GM23338 (cell line): ENCODE data around the gene PDSS2. TPM values are rescaled to one million over a fixed set of nuclear protein-coding genes. Genes with fewer than 3 reads are reported as not detected.

Experiments used
- ATAC-seq: fragments of 200-7000 bp; cut with Tn5 transposase; 3 replicates; pipeline ENCODE4 v1.9.1; 2020
- DNase-seq: peaks from one replicate; pipeline ENCODE4 v3.0.0-alpha.2; 2015; ENCODE audit warnings: low spot score
- H2AFZ ChIP-seq: fragments of 200-600 bp; sonication (generic); 2 replicates; pipeline ENCODE4 v1.8.0; 2016; ENCODE audit warnings: antibody characterized with exemption, mild to moderate bottlenecking, moderate library complexity
- H3F3A ChIP-seq: fragments of 200-600 bp; sonication (generic); replicated peaks from 2 replicates; pipeline ENCODE4 v1.8.0; 2017; ENCODE audit warnings: antibody characterized with exemption, mixed run types, low read depth
- H3K27ac ChIP-seq: fragments of 200-600 bp; sonication (generic); 2 replicates; pipeline ENCODE4 v1.6.1; 2016; ENCODE audit warnings: low read depth
- H3K27me3 ChIP-seq: fragments of 200-600 bp; sonication (generic); 2 replicates; pipeline ENCODE4 v1.8.0; 2016; ENCODE audit warnings: mild to moderate bottlenecking, mixed run types, moderate library complexity; ENCODE audit not compliant: insufficient read depth
- H3K36me3 ChIP-seq: fragments of 200-600 bp; sonication (generic); 2 replicates; pipeline ENCODE4 v1.8.0; 2016; ENCODE audit warnings: mild to moderate bottlenecking; ENCODE audit not compliant: insufficient read depth
- H3K4me1 ChIP-seq: fragments of 200-600 bp; sonication (generic); 2 replicates; pipeline ENCODE4 v1.8.0; 2016; ENCODE audit warnings: mild to moderate bottlenecking, moderate library complexity; ENCODE audit not compliant: insufficient read depth
- H3K4me2 ChIP-seq: fragments of 200-600 bp; sonication (generic); 2 replicates; pipeline ENCODE4 v1.7.1; 2017; ENCODE audit warnings: mixed run types
- H3K4me3 ChIP-seq: fragments of 200-600 bp; sonication (generic); 2 replicates; pipeline ENCODE4 v1.6.1; 2016; ENCODE audit warnings: mixed run types
- H3K79me2 ChIP-seq: fragments of 200-600 bp; sonication (generic); replicated peaks from 2 replicates; pipeline ENCODE4 v1.8.0; 2017; ENCODE audit warnings: mild to moderate bottlenecking; ENCODE audit not compliant: insufficient read depth
- H3K9me2 ChIP-seq: fragments of 200-600 bp; sonication (generic); 2 replicates; pipeline ENCODE4 v1.8.0; 2017; ENCODE audit not compliant: insufficient read depth
- H4K20me1 ChIP-seq: fragments of 200-600 bp; sonication (generic); replicated peaks from 2 replicates; pipeline ENCODE4 v1.8.0; 2017; ENCODE audit warnings: mild to moderate bottlenecking; ENCODE audit not compliant: insufficient read depth
- H3K27ac Mint-ChIP-seq: 2 replicates; pipeline ENCODE4 v1.8.0; 2020; ENCODE audit warnings: inconsistent platforms, mild to moderate bottlenecking, moderate library complexity, mixed read lengths
- H3K27me3 Mint-ChIP-seq: 3 replicates; pipeline ENCODE4 v1.8.0; 2022; ENCODE audit warnings: low read depth, mild to moderate bottlenecking, moderate library complexity, mixed read lengths, inconsistent platforms; ENCODE audit not compliant: insufficient read depth, poor library complexity
- H3K36me3 Mint-ChIP-seq: 3 replicates; pipeline ENCODE4 v1.8.0; 2021; ENCODE audit warnings: low read depth, mild to moderate bottlenecking, inconsistent platforms, moderate library complexity, mixed read lengths
- H3K4me1 Mint-ChIP-seq: 3 replicates; pipeline ENCODE4 v1.8.0; 2020; ENCODE audit warnings: mild to moderate bottlenecking, inconsistent platforms, mixed read lengths
- H3K4me3 Mint-ChIP-seq: 3 replicates; pipeline ENCODE4 v1.8.0; 2021; ENCODE audit warnings: moderate library complexity, mild to moderate bottlenecking, inconsistent platforms, mixed read lengths
- H3K9me3 Mint-ChIP-seq: 3 replicates; pipeline ENCODE4 v1.8.0; 2020; ENCODE audit warnings: moderate library complexity, mild to moderate bottlenecking, inconsistent platforms, mixed read lengths
- EZH2phosphoT487 ChIP-seq: fragments of 200-600 bp; sonication (generic); IDR thresholded peaks from one replicate; pipeline ENCODE4 v1.8.1; 2018; ENCODE audit warnings: antibody characterized with exemption; ENCODE audit not compliant: unreplicated experiment
- JUNB ChIP-seq: IDR thresholded peaks from one replicate; pipeline ENCODE4 v1.6.1; 2016; ENCODE audit warnings: antibody characterized with exemption; ENCODE audit not compliant: unreplicated experiment
- STAT1 ChIP-seq: IDR thresholded peaks from one replicate; pipeline ENCODE4 v1.6.1; 2016; ENCODE audit warnings: antibody characterized with exemption; ENCODE audit not compliant: unreplicated experiment
- polyA plus RNA-seq: library from polyadenylated mRNA; unstranded; fragments of >200 nt; fragmentation: Nextera tagmentation; extraction: Ambion mirVana; gene quantifications from 2 replicates; pipeline ENCODE4 v1.2.1, GENCODE V29; 2016
- total RNA-seq: library from RNA; depleted of rRNA; stranded (reverse); fragments of >200 nt; shearing (Covaris generic); gene quantifications from 2 replicates; pipeline ENCODE4 v1.2.3, GENCODE V29; 2014
- TF ChIP-seq, protein P1 (sequence below): fragments of 250-450 bp; sonication (Bioruptor Pico); IDR thresholded peaks from 2 replicates; pipeline ENCODE4 v1.5.0; 2020; ENCODE audit warnings: mild to moderate bottlenecking, moderate library complexity
- TF ChIP-seq, protein P2 (sequence below), 2 experiments: fragments of 200-600 bp in 1 of 2; sonication (generic) in 1 of 2; conservative IDR thresholded peaks; 2 replicates each; pipeline versions ENCODE4 v1.5.1 to v1.6.1; 2016 to 2017; ENCODE audit warnings: antibody characterized with exemption in 2 of 2, low read depth in 2 of 2, mild to moderate bottlenecking in 2 of 2, moderate library complexity in 1 of 2

The PDSS2 gene
- total and polyA plus RNA-seq, 2 experiments from 2014 or later: 7.3 to 16.7 TPM

DNA sequence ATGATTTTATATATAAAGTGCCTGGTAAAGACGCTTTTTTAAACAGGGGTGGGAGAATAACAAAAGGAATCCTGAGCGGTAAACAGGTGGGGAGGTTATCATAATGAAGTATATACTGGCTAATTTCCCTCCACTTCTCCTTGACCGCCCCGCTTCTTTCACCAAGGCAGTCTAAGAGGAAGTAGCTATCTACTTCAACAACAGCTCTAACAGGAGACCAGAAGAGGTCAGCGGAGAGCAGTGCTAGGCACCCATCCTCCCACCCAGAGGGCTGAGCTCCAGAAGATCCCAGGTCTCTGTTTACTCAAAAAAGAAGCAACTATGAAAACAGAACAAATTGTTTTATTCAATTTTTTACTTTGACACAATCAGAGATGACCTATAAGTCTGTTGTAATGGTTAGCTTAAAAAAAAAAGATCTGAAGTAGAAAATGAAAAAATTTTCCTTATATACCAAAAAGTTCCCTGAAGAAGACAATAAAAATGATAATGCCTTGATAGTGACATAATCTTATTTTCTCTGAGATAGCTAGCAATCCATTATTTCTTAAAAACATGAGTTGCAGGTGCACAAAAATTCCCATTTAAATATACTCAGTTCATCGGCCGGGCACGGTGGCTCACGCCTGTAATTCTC lies 141.1 kb downstream of the PDSS2 start:
- Histone ChIP-seq H4K20me1 (no peaks in the 10 kb centered on the region), H3K36me3 (no peaks in the 10 kb centered on the region), H3K4me1 (no peaks in the 10 kb centered on the region), H3K27ac (no peak overlapping the region), H3F3A (no peaks in the 10 kb centered on the region), H3K27me3 (no peaks in the 10 kb centered on the region), H2AFZ (no peak overlapping the region), H3K79me2 (no peaks in the 10 kb centered on the region), H3K9me2 (no peaks in the 10 kb centered on the region), H3K4me3 (no peak overlapping the region), H3K4me2 (no peak overlapping the region)
- no peaks in the 10 kb centered on the region for H3K36me3 Mint-ChIP-seq
- DNase-seq: peak; percentile 82
- H3K9me3 Mint-ChIP-seq: no peaks in the 10 kb centered on the region
- no peak overlapping the region for H3K27ac Mint-ChIP-seq
- H3K27me3 Mint-ChIP-seq: no peaks in the 10 kb centered on the region
- H3K4me1 Mint-ChIP-seq: no peaks in the 10 kb centered on the region; the same call in 2 of the 3 replicates
- no peak overlapping the region for H3K4me3 Mint-ChIP-seq
- TF ChIP-seq, protein P1, sequence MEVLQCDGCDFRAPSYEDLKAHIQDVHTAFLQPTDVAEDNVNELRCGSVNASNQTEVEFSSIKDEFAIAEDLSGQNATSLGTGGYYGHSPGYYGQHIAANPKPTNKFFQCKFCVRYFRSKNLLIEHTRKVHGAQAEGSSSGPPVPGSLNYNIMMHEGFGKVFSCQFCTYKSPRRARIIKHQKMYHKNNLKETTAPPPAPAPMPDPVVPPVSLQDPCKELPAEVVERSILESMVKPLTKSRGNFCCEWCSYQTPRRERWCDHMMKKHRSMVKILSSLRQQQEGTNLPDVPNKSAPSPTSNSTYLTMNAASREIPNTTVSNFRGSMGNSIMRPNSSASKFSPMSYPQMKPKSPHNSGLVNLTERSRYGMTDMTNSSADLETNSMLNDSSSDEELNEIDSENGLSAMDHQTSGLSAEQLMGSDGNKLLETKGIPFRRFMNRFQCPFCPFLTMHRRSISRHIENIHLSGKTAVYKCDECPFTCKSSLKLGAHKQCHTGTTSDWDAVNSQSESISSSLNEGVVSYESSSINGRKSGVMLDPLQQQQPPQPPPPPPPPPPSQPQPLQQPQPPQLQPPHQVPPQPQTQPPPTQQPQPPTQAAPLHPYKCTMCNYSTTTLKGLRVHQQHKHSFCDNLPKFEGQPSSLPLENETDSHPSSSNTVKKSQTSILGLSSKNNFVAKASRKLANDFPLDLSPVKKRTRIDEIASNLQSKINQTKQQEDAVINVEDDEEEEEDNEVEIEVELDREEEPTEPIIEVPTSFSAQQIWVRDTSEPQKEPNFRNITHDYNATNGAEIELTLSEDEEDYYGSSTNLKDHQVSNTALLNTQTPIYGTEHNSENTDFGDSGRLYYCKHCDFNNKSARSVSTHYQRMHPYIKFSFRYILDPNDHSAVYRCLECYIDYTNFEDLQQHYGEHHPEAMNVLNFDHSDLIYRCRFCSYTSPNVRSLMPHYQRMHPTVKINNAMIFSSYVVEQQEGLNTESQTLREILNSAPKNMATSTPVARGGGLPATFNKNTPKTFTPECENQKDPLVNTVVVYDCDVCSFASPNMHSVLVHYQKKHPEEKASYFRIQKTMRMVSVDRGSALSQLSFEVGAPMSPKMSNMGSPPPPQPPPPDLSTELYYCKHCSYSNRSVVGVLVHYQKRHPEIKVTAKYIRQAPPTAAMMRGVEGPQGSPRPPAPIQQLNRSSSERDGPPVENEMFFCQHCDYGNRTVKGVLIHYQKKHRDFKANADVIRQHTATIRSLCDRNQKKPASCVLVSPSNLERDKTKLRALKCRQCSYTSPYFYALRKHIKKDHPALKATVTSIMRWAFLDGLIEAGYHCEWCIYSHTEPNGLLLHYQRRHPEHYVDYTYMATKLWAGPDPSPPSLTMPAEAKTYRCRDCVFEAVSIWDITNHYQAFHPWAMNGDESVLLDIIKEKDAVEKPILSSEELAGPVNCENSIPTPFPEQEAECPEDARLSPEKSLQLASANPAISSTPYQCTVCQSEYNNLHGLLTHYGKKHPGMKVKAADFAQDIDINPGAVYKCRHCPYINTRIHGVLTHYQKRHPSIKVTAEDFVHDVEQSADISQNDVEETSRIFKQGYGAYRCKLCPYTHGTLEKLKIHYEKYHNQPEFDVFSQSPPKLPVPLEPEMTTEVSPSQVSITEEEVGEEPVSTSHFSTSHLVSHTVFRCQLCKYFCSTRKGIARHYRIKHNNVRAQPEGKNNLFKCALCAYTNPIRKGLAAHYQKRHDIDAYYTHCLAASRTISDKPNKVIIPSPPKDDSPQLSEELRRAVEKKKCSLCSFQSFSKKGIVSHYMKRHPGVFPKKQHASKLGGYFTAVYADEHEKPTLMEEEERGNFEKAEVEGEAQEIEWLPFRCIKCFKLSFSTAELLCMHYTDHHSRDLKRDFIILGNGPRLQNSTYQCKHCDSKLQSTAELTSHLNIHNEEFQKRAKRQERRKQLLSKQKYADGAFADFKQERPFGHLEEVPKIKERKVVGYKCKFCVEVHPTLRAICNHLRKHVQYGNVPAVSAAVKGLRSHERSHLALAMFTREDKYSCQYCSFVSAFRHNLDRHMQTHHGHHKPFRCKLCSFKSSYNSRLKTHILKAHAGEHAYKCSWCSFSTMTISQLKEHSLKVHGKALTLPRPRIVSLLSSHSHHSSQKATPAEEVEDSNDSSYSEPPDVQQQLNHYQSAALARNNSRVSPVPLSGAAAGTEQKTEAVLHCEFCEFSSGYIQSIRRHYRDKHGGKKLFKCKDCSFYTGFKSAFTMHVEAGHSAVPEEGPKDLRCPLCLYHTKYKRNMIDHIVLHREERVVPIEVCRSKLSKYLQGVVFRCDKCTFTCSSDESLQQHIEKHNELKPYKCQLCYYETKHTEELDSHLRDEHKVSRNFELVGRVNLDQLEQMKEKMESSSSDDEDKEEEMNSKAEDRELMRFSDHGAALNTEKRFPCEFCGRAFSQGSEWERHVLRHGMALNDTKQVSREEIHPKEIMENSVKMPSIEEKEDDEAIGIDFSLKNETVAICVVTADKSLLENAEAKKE (CRISPR knock-in tag): no peak
- TF ChIP-seq, protein P2, sequence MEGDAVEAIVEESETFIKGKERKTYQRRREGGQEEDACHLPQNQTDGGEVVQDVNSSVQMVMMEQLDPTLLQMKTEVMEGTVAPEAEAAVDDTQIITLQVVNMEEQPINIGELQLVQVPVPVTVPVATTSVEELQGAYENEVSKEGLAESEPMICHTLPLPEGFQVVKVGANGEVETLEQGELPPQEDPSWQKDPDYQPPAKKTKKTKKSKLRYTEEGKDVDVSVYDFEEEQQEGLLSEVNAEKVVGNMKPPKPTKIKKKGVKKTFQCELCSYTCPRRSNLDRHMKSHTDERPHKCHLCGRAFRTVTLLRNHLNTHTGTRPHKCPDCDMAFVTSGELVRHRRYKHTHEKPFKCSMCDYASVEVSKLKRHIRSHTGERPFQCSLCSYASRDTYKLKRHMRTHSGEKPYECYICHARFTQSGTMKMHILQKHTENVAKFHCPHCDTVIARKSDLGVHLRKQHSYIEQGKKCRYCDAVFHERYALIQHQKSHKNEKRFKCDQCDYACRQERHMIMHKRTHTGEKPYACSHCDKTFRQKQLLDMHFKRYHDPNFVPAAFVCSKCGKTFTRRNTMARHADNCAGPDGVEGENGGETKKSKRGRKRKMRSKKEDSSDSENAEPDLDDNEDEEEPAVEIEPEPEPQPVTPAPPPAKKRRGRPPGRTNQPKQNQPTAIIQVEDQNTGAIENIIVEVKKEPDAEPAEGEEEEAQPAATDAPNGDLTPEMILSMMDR (conservative IDR thresholded peaks at IDR 0.05; ENCODE audit: low read depth in 2 of 2): peak; percentile 79 to 92
- ATAC-seq: peak; percentile 99

DNA sequence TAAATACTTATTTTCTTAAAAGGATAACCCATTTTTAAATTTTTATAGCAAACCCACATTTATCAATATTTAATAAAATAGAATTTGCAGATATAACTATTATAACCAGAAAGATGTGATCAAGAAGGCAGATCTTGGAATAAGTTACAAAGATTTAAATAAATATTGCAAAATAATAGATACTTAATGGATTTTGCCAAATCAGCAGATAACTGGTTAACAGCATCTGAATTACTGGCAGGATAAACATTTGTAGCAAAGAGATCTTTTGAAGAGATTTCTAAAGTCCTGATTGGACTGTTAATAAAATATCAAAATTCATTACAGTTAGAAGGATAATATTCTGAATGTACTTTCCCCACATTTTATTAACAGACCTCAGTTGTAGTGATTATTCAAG lies 144.2 kb downstream of the PDSS2 start:
- no peak overlapping the region for H2AFZ ChIP-seq
- no peak overlapping the region for H3K4me2 ChIP-seq
- no peaks in the 10 kb centered on the region for H3K27me3 ChIP-seq
- no peaks in the 10 kb centered on the region for H3K79me2 ChIP-seq
- no peak overlapping the region for H3K4me3 Mint-ChIP-seq
- H3K9me3 Mint-ChIP-seq: no peaks in the 10 kb centered on the region
- H3K27ac ChIP-seq: no peak overlapping the region
- H3F3A ChIP-seq: no peaks in the 10 kb centered on the region
- no peaks in the 10 kb centered on the region for H3K9me2 ChIP-seq
- H3K27ac Mint-ChIP-seq: no peak overlapping the region
- DNase-seq (no peak), ATAC-seq (no peak)
- H3K4me1 ChIP-seq: no peaks in the 10 kb centered on the region
- no peaks in the 10 kb centered on the region for H3K27me3 Mint-ChIP-seq
- no peak overlapping the region for H3K4me3 ChIP-seq
- TF ChIP-seq JUNB (no peak), EZH2phosphoT487 (no peak), STAT1 (no peak)
- no peaks in the 10 kb centered on the region for H4K20me1 ChIP-seq
- H3K4me1 Mint-ChIP-seq: no peaks in the 10 kb centered on the region; the same call in 2 of the 3 replicates
- H3K36me3 ChIP-seq: no peaks in the 10 kb centered on the region
- H3K36me3 Mint-ChIP-seq: no peaks in the 10 kb centered on the region; the same call in 2 of the 3 replicates
